HG02884 (cell line): ENCODE results near the gene PTPN6.
"Not testable (repeated sequence)": the region's sequence is repeated elsewhere in the genome, so short reads cannot be mapped to it uniquely, and the experiment has no call there.

Experiments used
- ATAC-seq: cut with Tn5 transposase; IDR thresholded peaks from one replicate; pipeline ENCODE4 v1.9.1; 2021; ENCODE audit warnings: mild to moderate bottlenecking, moderate library complexity; ENCODE audit not compliant: unreplicated experiment

PTPN6 gene

GRCh38 chr12:6950811-6951540 lies at the start of gene PTPN6:
Gene PTPN6 (plus strand): TSS chr12:6951356. CDS start chr12:6951513, 157 bp downstream.
- ATAC-seq = no peak

GRCh38 chr12:6902448-6902847 lies 48.7 kb upstream of the PTPN6 start:
- ATAC-seq = no peak

- no peak for ATAC-seq
These were observed 47.4 kb upstream of the PTPN6 start for GRCh38 chr12:6903722-6904121.

GRCh38 chr12:6904280-6905276 lies 46.6 kb upstream of the PTPN6 start, which contains the start of gene LRRC23:
Gene LRRC23 (plus strand): TSS chr12:6904822. CDS start chr12:6905634, 812 bp downstream.
- peak; percentile 92 for ATAC-seq

- no peak for ATAC-seq
These were observed 45.6 kb upstream of the PTPN6 start for GRCh38 chr12:6905414-6906040.

GRCh38 chr12:6908141-6908540 lies 43.0 kb upstream of the PTPN6 start:
- ATAC-seq = not testable (repeated sequence)

- no peak for ATAC-seq
These were observed 41.6 kb upstream of the PTPN6 start for GRCh38 chr12:6909421-6910145.

GRCh38 chr12:6912164-6912935 lies 38.8 kb upstream of the PTPN6 start:
- no peak for ATAC-seq

GRCh38 chr12:6914246-6914946 lies 36.8 kb upstream of the PTPN6 start, which contains the start of gene ENO2:
Gene ENO2 (plus strand): TSS chr12:6914580. CDS start chr12:6915833, 1,253 bp downstream.
- ATAC-seq = peak; percentile 50

- ATAC-seq = no peak
These were observed 36.0 kb upstream of the PTPN6 start for GRCh38 chr12:6914947-6915788.

GRCh38 chr12:6915789-6916285 lies 35.3 kb upstream of the PTPN6 start:
- ATAC-seq = no peak

GRCh38 chr12:6916426-6917200 lies 34.5 kb upstream of the PTPN6 start:
- ATAC-seq = no peak

GRCh38 chr12:6917491-6918231 lies 33.5 kb upstream of the PTPN6 start:
- no peak for ATAC-seq

- ATAC-seq = no peak
These were observed 31.6 kb upstream of the PTPN6 start for GRCh38 chr12:6919588-6919987.

- ATAC-seq = no peak
These were observed 29.6 kb upstream of the PTPN6 start for GRCh38 chr12:6921539-6921938.
